Measurements from ENCODE around the gene TMEM201. TPM values are rescaled to one million over a fixed set of nuclear protein-coding genes. Genes with fewer than 3 reads are reported as not detected.
"Not testable (repeated sequence)": the region's sequence is repeated elsewhere in the genome, so short reads cannot be mapped to it uniquely, and the experiment has no call there.

TMEM201 gene
- total RNA-seq, 4 donors from 2014 or later: 3.3 to 9.9 (median 8.7) TPM

- no peak for DNase-seq
- H3K27me3 ChIP-seq: no peaks in the 10 kb centered on the region
These were observed 19.4 kb upstream of the TMEM201 start for GRCh38 chr1:9569267-9569666.

GRCh38 chr1:9570886-9571529, 17.7 kb upstream of the TMEM201 start:
- H3K4me3 ChIP-seq, DNase-seq, H3K27ac ChIP-seq, H3K4me1 ChIP-seq, H3K27me3 ChIP-seq, H3K9me3 ChIP-seq: not testable (repeated sequence)
- peaks cover 0 to 19% (median 0%) of the 10 kb centered on the region in 3 donors for H3K36me3 ChIP-seq

More at GRCh38 chr1:9569267-9569666, 19.4 kb upstream of the TMEM201 start:
- TF ChIP-seq CTCF (IDR thresholded peaks at IDR 0.05) (no peak), POLR2A (IDR thresholded peaks at IDR 0.05) (no peak)
- Histone ChIP-seq H3K36me3 (peaks cover 0 to 19% (median 0%) of the 10 kb centered on the region in 3 donors), H3K4me1 (no peaks in the 10 kb centered on the region), H3K4me3 (no peak overlapping the region), H3K27ac (no peak overlapping the region), H3K9me3 (no peaks in the 10 kb centered on the region)

- H3K4me1 ChIP-seq: no peaks in the 10 kb centered on the region
- H3K36me3 ChIP-seq: peaks cover 0 to 23% (median 0%) of the 10 kb centered on the region in 3 donors
- H3K27ac ChIP-seq: no peak overlapping the region
- no peaks in the 10 kb centered on the region for H3K27me3 ChIP-seq
- DNase-seq: no peak
- no peak overlapping the region for H3K4me3 ChIP-seq
- TF ChIP-seq POLR2A (IDR thresholded peaks at IDR 0.05): no peak
- TF ChIP-seq CTCF (IDR thresholded peaks at IDR 0.05): peak in 4 of 6 experiments; percentile 32 to 60 (median 42)
- no peaks in the 10 kb centered on the region for H3K9me3 ChIP-seq
These were observed 15.0 kb upstream of the TMEM201 start for GRCh38 chr1:9573723-9574122.

- peaks cover 0 to 27% (median 0%) of the 10 kb centered on the region in 3 donors for H3K36me3 ChIP-seq
- no peaks in the 10 kb centered on the region for H3K9me3 ChIP-seq
- H3K27me3 ChIP-seq: no peaks in the 10 kb centered on the region
- no peak for DNase-seq
- TF ChIP-seq CTCF (IDR thresholded peaks at IDR 0.05) (no peak), POLR2A (IDR thresholded peaks at IDR 0.05) (no peak)
- H3K4me3 ChIP-seq: no peak overlapping the region
- no peak overlapping the region for H3K27ac ChIP-seq
- H3K4me1 ChIP-seq: no peaks in the 10 kb centered on the region
These were observed 13.2 kb upstream of the TMEM201 start for GRCh38 chr1:9575486-9575885.

- H3K4me1 ChIP-seq: no peaks in the 10 kb centered on the region
- no peak overlapping the region for H3K4me3 ChIP-seq
- peaks cover 0 to 28% (median 0%) of the 10 kb centered on the region in 3 donors for H3K36me3 ChIP-seq
- H3K27ac ChIP-seq: no peak overlapping the region
- H3K27me3 ChIP-seq: no peaks in the 10 kb centered on the region
- DNase-seq: no peak
- no peaks in the 10 kb centered on the region for H3K9me3 ChIP-seq
- TF ChIP-seq POLR2A (IDR thresholded peaks at IDR 0.05) (no peak), CTCF (IDR thresholded peaks at IDR 0.05) (no peak)
These were observed 11.8 kb upstream of the TMEM201 start for GRCh38 chr1:9576903-9577302.

- no peak for TF ChIP-seq POLR2A (IDR thresholded peaks at IDR 0.05)
- no peak for TF ChIP-seq CTCF (IDR thresholded peaks at IDR 0.05)
- no peak overlapping the region for H3K27ac ChIP-seq
- no peaks in the 10 kb centered on the region for H3K4me1 ChIP-seq
- DNase-seq: no peak
- no peaks in the 10 kb centered on the region for H3K27me3 ChIP-seq
- peaks cover 0 to 30% (median 0%) of the 10 kb centered on the region in 3 donors for H3K36me3 ChIP-seq
- H3K4me3 ChIP-seq: no peak overlapping the region
- no peaks in the 10 kb centered on the region for H3K9me3 ChIP-seq
These were observed 11.3 kb upstream of the TMEM201 start for GRCh38 chr1:9577423-9577822.

All from Peyer's patch (tissue), 4 donors.